Measurements from ENCODE around the gene NYAP2.

NYAP2 gene

DNA sequence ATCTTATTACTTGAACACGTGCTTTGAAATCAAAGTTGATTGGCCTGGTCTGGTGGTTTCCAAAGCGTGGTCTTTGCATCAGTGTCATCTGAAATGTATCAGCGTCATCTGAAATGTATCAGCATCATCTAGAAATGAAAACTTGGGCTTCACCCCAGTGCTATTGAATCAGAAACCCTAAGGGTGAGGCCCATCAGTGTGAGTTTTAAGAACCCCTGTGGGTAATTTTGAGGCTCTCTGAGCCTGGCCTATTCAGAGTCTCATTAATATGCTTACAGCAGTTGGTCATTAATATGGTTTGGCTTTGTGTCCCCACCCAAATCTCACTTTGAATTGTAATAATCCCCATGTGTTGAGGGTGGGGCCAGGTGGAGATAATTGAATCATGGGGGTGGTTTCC is 85.2 kb downstream of the NYAP2 start:
- Histone ChIP-seq H3K4me1 (ENCODE audit: control insufficient read depth, insufficient read depth, low read length) (no peaks in the 10 kb centered on the region), H3K4me3 (ENCODE audit: low read length) (no peak overlapping the region), H3K36me3 (ENCODE audit: control insufficient read depth, insufficient read depth, low read length, severe bottlenecking) (no peaks in the 10 kb centered on the region), H3K9ac (ENCODE audit: low read length) (no peak overlapping the region), H3K9me3 (ENCODE audit: control insufficient read depth, low read length) (no peaks in the 10 kb centered on the region), H3K27me3 (replicated peaks; ENCODE audit: control insufficient read depth, insufficient read depth, low read length) (no peaks in the 10 kb centered on the region)
- no peak for DNase-seq (ENCODE audit: low read depth)

DNA sequence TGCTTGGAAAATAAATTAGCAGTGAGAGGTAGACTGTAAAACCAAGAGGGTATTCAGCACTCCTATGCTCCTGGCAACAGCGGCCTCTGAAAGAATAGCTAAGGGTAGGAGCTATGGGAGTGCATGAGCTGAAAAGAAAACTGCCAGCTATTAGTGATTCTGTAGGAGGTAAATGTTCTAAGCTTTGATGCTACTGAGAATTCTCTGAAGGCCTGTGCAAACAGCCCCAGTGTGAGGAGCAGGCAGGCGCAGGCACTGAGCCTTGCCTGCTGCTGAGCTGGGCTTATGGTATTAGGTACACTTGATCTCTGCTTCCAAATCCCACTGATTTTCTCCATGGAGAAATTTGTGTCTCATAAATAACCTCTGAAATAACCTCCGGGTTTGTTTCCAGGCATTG is 86.7 kb downstream of the NYAP2 start:
- H3K4me1 ChIP-seq (ENCODE audit: control insufficient read depth, insufficient read depth, low read length), result no peaks in the 10 kb centered on the region
- no peak overlapping the region for H3K4me3 ChIP-seq (ENCODE audit: low read length)
- no peaks in the 10 kb centered on the region for H3K27me3 ChIP-seq (replicated peaks; ENCODE audit: control insufficient read depth, insufficient read depth, low read length)
- H3K9me3 ChIP-seq (ENCODE audit: control insufficient read depth, low read length), result no peaks in the 10 kb centered on the region
- H3K9ac ChIP-seq (ENCODE audit: low read length), result no peak overlapping the region
- H3K36me3 ChIP-seq (ENCODE audit: control insufficient read depth, insufficient read depth, low read length, severe bottlenecking), result no peaks in the 10 kb centered on the region
- DNase-seq (ENCODE audit: low read depth), result no peak

GRCh38 chr2:225487878-225488416 is 88.4 kb downstream of the NYAP2 start:
- no peaks in the 10 kb centered on the region for H3K9me3 ChIP-seq (ENCODE audit: control insufficient read depth, low read length)
- H3K9ac ChIP-seq (ENCODE audit: low read length), result no peak overlapping the region
- no peaks in the 10 kb centered on the region for H3K36me3 ChIP-seq (ENCODE audit: control insufficient read depth, insufficient read depth, low read length, severe bottlenecking)
- no peaks in the 10 kb centered on the region for H3K27me3 ChIP-seq (replicated peaks; ENCODE audit: control insufficient read depth, insufficient read depth, low read length)
- no peak overlapping the region for H3K4me3 ChIP-seq (ENCODE audit: low read length)
- no peaks in the 10 kb centered on the region for H3K4me1 ChIP-seq (ENCODE audit: control insufficient read depth, insufficient read depth, low read length)
- peak; percentile 7 for DNase-seq (ENCODE audit: low read depth)

DNA sequence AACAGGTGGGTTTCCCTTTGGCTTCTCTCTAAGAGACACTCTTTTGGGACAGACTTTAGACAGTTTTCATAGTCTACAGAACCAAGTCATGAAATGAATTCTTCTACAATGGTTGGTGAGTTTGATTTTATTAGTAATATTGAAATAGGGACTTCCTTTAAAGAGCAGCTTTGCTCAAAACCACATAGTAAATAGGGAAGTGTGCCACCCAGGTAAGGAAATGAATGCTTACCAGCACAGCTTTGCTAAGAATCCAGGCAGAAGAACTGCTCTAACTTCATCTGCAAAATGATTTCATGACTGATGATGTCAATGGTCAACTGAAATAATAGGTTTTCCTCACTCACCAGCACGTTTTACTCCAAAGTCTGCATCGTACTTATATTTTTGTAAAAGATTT is 89.2 kb downstream of the NYAP2 start:
- Histone ChIP-seq H3K4me3 (ENCODE audit: low read length) (no peak overlapping the region), H3K4me1 (ENCODE audit: control insufficient read depth, insufficient read depth, low read length) (no peaks in the 10 kb centered on the region), H3K9ac (ENCODE audit: low read length) (no peak overlapping the region), H3K36me3 (ENCODE audit: control insufficient read depth, insufficient read depth, low read length, severe bottlenecking) (no peaks in the 10 kb centered on the region), H3K27me3 (replicated peaks; ENCODE audit: control insufficient read depth, insufficient read depth, low read length) (no peaks in the 10 kb centered on the region), H3K9me3 (ENCODE audit: control insufficient read depth, low read length) (no peaks in the 10 kb centered on the region)
- no peak for DNase-seq (ENCODE audit: low read depth)

GRCh38 chr2:225493420-225494099 is 94.0 kb downstream of the NYAP2 start:
- H3K4me1 ChIP-seq (ENCODE audit: control insufficient read depth, insufficient read depth, low read length), result no peaks in the 10 kb centered on the region
- no peak overlapping the region for H3K9ac ChIP-seq (ENCODE audit: low read length)
- no peaks in the 10 kb centered on the region for H3K27me3 ChIP-seq (replicated peaks; ENCODE audit: control insufficient read depth, insufficient read depth, low read length)
- no peak overlapping the region for H3K4me3 ChIP-seq (ENCODE audit: low read length)
- H3K36me3 ChIP-seq (ENCODE audit: control insufficient read depth, insufficient read depth, low read length, severe bottlenecking), result no peaks in the 10 kb centered on the region
- no peak for DNase-seq (ENCODE audit: low read depth)
- H3K9me3 ChIP-seq (ENCODE audit: control insufficient read depth, low read length), result no peaks in the 10 kb centered on the region

DNA sequence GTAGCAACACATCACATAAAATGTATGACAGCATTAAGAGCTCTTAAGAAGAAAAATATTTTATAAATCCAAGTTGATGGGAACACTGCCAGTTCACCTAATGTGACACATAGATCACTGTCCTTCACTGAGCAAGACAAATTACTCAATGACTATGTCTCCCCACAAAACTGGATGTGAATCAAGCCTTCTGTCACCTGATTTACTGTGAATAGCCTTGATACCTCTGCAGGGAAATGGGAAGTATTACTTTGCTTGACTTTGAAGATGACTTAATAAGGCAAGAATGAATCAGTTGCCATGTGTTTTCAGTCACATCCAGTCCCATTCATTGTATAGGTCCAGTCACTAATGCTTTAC is 94.6 kb downstream of the NYAP2 start:
- Histone ChIP-seq H3K27me3 (replicated peaks; ENCODE audit: control insufficient read depth, insufficient read depth, low read length) (no peaks in the 10 kb centered on the region), H3K4me1 (ENCODE audit: control insufficient read depth, insufficient read depth, low read length) (no peaks in the 10 kb centered on the region), H3K9me3 (ENCODE audit: control insufficient read depth, low read length) (no peaks in the 10 kb centered on the region), H3K9ac (ENCODE audit: low read length) (no peak overlapping the region), H3K36me3 (ENCODE audit: control insufficient read depth, insufficient read depth, low read length, severe bottlenecking) (no peaks in the 10 kb centered on the region), H3K4me3 (ENCODE audit: low read length) (no peak overlapping the region)
- no peak for DNase-seq (ENCODE audit: low read depth)

DNA sequence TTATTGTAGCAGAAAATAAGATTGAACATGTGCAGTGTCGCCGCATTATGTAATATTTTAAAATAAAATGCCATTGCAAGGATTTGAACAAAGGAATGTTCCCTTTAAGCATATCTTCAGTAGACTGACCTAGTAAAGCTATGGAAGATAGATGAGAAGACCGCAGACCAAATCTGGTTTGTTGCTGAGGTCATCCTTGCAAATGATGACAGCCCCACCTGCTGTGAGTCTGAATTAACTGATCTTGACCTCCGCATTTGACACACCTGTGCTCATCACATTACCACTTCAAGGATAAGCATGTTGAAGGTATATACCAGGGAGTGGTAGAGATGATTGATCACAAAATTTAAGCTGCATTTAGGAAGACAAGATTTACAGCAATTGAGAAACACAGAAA is 96.2 kb downstream of the NYAP2 start:
- no peak for DNase-seq (ENCODE audit: low read depth)
- Histone ChIP-seq H3K9me3 (ENCODE audit: control insufficient read depth, low read length) (no peaks in the 10 kb centered on the region), H3K9ac (ENCODE audit: low read length) (no peak overlapping the region), H3K36me3 (ENCODE audit: control insufficient read depth, insufficient read depth, low read length, severe bottlenecking) (no peaks in the 10 kb centered on the region), H3K27me3 (replicated peaks; ENCODE audit: control insufficient read depth, insufficient read depth, low read length) (no peaks in the 10 kb centered on the region), H3K4me3 (ENCODE audit: low read length) (no peak overlapping the region), H3K4me1 (ENCODE audit: control insufficient read depth, insufficient read depth, low read length) (no peaks in the 10 kb centered on the region)

DNA sequence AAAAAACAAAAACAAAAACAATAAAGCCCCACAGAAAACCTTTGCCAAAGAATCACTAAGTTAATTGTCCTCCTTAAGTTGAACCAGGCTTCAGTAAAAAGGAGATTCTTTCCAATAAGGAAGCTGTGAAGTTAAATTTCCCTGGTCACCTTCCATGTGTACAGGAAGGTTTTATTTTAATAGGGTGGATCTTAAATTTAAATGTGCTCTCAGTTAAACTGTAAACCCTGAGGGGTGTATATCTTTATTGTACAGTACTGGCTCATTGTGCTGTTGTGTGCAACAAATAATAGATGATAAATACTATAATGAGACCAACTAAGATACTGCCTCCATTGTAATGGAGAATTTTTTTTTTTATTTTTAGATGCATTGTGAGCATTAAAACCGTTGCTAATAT is 97.1 kb downstream of the NYAP2 start:
- DNase-seq (ENCODE audit: low read depth), result no peak
- H3K4me1 ChIP-seq (ENCODE audit: control insufficient read depth, insufficient read depth, low read length), result no peaks in the 10 kb centered on the region

GRCh38 chr2:225497166-225497565 is 97.7 kb downstream of the NYAP2 start:
- H3K9ac ChIP-seq (ENCODE audit: low read length), result no peak overlapping the region
- H3K4me1 ChIP-seq (ENCODE audit: control insufficient read depth, insufficient read depth, low read length), result no peaks in the 10 kb centered on the region
- no peak for DNase-seq (ENCODE audit: low read depth)
- no peaks in the 10 kb centered on the region for H3K9me3 ChIP-seq (ENCODE audit: control insufficient read depth, low read length)
- H3K36me3 ChIP-seq (ENCODE audit: control insufficient read depth, insufficient read depth, low read length, severe bottlenecking), result no peaks in the 10 kb centered on the region
- H3K4me3 ChIP-seq (ENCODE audit: low read length), result no peak overlapping the region
- H3K27me3 ChIP-seq (replicated peaks; ENCODE audit: control insufficient read depth, insufficient read depth, low read length), result no peaks in the 10 kb centered on the region

More for the DNA sequence above, 97.1 kb downstream of the NYAP2 start:
- Histone ChIP-seq H3K9ac (ENCODE audit: low read length) (no peak overlapping the region), H3K4me3 (ENCODE audit: low read length) (no peak overlapping the region), H3K27me3 (replicated peaks; ENCODE audit: control insufficient read depth, insufficient read depth, low read length) (no peaks in the 10 kb centered on the region), H3K9me3 (ENCODE audit: control insufficient read depth, low read length) (no peaks in the 10 kb centered on the region), H3K36me3 (ENCODE audit: control insufficient read depth, insufficient read depth, low read length, severe bottlenecking) (no peaks in the 10 kb centered on the region)

- H3K27me3 ChIP-seq (replicated peaks; ENCODE audit: control insufficient read depth, insufficient read depth, low read length), result no peaks in the 10 kb centered on the region
- H3K4me1 ChIP-seq (ENCODE audit: control insufficient read depth, insufficient read depth, low read length), result no peaks in the 10 kb centered on the region
- no peak overlapping the region for H3K9ac ChIP-seq (ENCODE audit: low read length)
- no peak overlapping the region for H3K4me3 ChIP-seq (ENCODE audit: low read length)
- no peaks in the 10 kb centered on the region for H3K9me3 ChIP-seq (ENCODE audit: control insufficient read depth, low read length)
- no peaks in the 10 kb centered on the region for H3K36me3 ChIP-seq (ENCODE audit: control insufficient read depth, insufficient read depth, low read length, severe bottlenecking)
- no peak for DNase-seq (ENCODE audit: low read depth)
Measured at GRCh38 chr2:225501022-225501421, 101.5 kb downstream of the NYAP2 start.

DNA sequence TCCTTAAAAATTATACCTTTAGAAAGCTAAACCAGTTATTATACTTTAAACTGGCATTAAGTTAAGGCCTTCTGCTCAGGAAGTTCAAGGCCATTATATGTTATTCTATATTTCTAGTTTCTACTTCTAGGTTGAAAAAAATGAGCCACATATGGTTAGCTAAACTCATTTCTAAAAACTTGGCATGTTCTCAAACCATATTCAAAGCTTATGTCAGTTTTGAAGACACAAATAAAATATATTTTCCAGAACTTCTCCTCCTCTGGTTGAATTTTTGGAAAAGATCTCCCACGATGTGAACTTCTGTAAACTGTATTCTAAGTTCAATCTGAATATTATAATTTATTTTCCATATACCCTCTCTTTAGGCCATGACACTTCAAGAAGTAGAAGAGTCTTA is 103.5 kb downstream of the NYAP2 start:
- H3K27me3 ChIP-seq (replicated peaks; ENCODE audit: control insufficient read depth, insufficient read depth, low read length), result peaks cover 4% of the 10 kb centered on the region
- H3K9me3 ChIP-seq (ENCODE audit: control insufficient read depth, low read length), result no peaks in the 10 kb centered on the region

GRCh38 chr2:225510796-225511195 is 111.3 kb downstream of the NYAP2 start:
- H3K9ac ChIP-seq (ENCODE audit: low read length), result no peak overlapping the region
- H3K36me3 ChIP-seq (ENCODE audit: control insufficient read depth, insufficient read depth, low read length, severe bottlenecking), result no peaks in the 10 kb centered on the region
- DNase-seq (ENCODE audit: low read depth), result no peak
- no peaks in the 10 kb centered on the region for H3K4me1 ChIP-seq (ENCODE audit: control insufficient read depth, insufficient read depth, low read length)
- no peak overlapping the region for H3K4me3 ChIP-seq (ENCODE audit: low read length)
- H3K9me3 ChIP-seq (ENCODE audit: control insufficient read depth, low read length), result no peaks in the 10 kb centered on the region
- H3K27me3 ChIP-seq (replicated peaks; ENCODE audit: control insufficient read depth, insufficient read depth, low read length), result peaks cover 6% of the 10 kb centered on the region

More for the DNA sequence above, 103.5 kb downstream of the NYAP2 start:
- no peak for DNase-seq (ENCODE audit: low read depth)
- Histone ChIP-seq H3K36me3 (ENCODE audit: control insufficient read depth, insufficient read depth, low read length, severe bottlenecking) (no peaks in the 10 kb centered on the region), H3K9ac (ENCODE audit: low read length) (no peak overlapping the region), H3K4me1 (ENCODE audit: control insufficient read depth, insufficient read depth, low read length) (no peaks in the 10 kb centered on the region), H3K4me3 (ENCODE audit: low read length) (no peak overlapping the region)
